ENCODE measurements around the gene SH3BP5L.

SH3BP5L gene

GRCh38 chr1:248776991-248777390, 48.7 kb downstream of the SH3BP5L start:
- DNase-seq (ENCODE audit: low read depth) = no peak

- no peak for DNase-seq (ENCODE audit: low read depth)
Observed at GRCh38 chr1:248775441-248775840, 50.3 kb downstream of the SH3BP5L start.

Data from T follicular helper cell (primary cell).